GM12865 (cell line): Measurements from ENCODE around the gene EDNRA.
A peak's percentile ranks its signal among the peaks of the same experiment; 100 is the strongest.

ENCODE experiments used
- DNase-seq: peaks from one replicate; pipeline ENCODE4 v3.0.0; 2010; ENCODE audit warnings: low read depth
- H3K4me3 ChIP-seq: 2 replicates; pipeline ENCODE4 v1.5.1; 2011; ENCODE audit warnings: mild to moderate bottlenecking, low read depth, low read length, control low read depth
- CTCF ChIP-seq: IDR thresholded peaks from 2 replicates; pipeline ENCODE4 v1.5.1; 2011; ENCODE audit warnings: low read length, control low read depth, low read depth, inconsistent platforms; ENCODE audit not compliant: insufficient read depth; ENCODE audit errors: missing control alignments

The EDNRA gene

GRCh38 chr4:147589586-147589985 lies 108.7 kb downstream of the EDNRA start:
- H3K4me3 ChIP-seq, result no peak overlapping the region
- TF ChIP-seq CTCF, result no peak
- no peak for DNase-seq

DNA sequence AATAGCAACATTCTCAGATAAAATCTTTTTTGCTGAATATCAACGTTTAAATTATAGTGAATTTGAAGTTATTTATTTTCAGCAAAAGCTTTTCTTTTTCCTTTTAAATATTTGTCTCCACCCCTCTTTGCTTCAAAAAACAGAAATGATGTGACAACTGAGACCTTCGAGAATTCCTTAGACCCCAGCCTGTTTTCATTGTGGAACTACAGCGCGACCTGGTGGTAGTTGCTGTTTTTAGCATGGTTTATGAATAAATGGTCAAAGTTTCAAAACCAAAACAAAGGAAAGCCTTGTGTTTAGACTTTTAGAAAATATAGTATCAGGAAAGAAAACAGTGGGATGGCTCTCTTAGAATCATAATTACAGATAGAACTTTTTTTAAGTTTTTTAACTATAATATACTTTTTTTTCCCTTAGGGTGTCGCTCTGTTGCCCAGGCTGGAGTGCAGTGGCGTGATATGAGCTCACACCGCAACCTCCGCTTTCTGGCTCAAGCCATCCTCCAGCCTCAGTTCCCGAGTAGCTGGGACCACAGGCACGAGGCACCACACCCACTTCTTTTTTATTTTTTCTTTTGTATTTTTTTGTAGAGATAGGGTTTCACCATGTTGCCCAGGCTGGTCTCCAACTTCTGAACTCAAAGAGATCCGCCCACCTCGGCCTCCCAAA lies 109.5 kb downstream of the EDNRA start:
- H3K4me3 ChIP-seq, result no peak overlapping the region
- TF ChIP-seq CTCF, result peak; percentile 72
- DNase-seq, result peak; percentile 73

GRCh38 chr4:147591106-147591505 lies 110.2 kb downstream of the EDNRA start:
- no peak overlapping the region for H3K4me3 ChIP-seq
- DNase-seq, result no peak
- no peak for TF ChIP-seq CTCF

DNA sequence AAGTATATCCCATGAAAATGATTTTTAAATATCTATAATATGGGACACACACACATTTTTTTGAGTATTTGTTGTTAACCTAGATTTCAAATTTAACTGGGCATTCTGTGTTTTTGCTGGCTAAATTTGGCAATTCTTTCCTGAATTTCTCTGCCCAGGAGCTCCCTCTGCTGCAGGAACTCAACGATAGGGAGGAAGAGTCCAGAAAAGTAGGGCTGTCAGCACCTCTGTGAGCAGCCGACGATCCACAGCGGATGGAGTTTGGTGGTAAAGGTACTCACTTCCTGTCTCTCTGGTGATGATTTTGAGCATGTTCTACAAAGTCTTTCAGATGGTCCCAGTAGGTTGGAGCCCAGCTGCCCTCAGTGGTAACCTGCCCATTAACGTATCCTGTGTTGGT lies 113.2 kb downstream of the EDNRA start:
- no peak overlapping the region for H3K4me3 ChIP-seq
- no peak for TF ChIP-seq CTCF
- DNase-seq, result no peak
